ENCODE measurements around the gene APCDD1. TPM values are rescaled to one million over a fixed set of nuclear protein-coding genes. Genes with fewer than 3 reads are reported as not detected.

APCDD1 gene
- total and polyA plus RNA-seq, 2 of the 13 experiments (the other 11 are each of a cell fraction or from before 2014, with no cell fraction given): 2.1 to 8.6 TPM

DNA sequence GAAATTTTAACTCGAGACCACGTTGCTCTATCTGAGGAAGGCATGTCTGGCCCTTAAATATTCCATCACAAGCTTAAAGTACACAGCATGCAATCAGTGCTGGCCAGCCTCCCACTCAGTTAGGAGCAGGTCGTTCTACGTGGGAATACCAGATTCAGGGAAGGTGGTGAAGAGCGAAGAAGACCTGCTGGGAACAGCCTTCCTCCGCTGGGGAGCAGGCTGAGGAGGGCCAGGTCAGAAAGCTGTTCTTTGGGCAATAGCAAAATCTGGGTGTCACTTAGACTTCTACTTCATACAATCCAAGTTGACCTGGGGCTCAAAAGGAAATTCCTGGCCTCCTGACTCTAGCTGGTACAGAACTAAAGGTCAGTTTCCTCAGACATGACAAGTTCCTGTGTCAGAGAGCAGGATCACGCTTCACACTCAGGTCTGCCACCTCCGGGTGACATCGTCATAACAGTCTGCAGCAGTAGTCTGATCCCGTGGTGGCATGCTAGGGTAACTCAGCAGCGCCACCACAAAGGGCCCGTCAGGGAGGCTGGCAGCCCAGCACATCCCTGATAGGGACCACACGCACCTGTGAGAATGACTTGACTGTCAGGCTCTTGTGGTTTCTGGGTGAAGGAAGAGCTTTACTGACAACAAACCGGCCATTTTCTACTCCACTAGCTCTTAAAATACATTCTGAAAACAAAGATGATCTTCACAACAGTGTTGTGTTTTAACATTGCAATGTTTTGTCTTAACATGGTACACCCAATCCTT, 36.1 kb downstream of the APCDD1 start (continued):
- TF ChIP-seq, protein P1, sequence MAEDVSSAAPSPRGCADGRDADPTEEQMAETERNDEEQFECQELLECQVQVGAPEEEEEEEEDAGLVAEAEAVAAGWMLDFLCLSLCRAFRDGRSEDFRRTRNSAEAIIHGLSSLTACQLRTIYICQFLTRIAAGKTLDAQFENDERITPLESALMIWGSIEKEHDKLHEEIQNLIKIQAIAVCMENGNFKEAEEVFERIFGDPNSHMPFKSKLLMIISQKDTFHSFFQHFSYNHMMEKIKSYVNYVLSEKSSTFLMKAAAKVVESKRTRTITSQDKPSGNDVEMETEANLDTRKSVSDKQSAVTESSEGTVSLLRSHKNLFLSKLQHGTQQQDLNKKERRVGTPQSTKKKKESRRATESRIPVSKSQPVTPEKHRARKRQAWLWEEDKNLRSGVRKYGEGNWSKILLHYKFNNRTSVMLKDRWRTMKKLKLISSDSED (CRISPR knock-in tag; IDR thresholded peaks at IDR 0.05): no peak
- TF ChIP-seq, protein P2, sequence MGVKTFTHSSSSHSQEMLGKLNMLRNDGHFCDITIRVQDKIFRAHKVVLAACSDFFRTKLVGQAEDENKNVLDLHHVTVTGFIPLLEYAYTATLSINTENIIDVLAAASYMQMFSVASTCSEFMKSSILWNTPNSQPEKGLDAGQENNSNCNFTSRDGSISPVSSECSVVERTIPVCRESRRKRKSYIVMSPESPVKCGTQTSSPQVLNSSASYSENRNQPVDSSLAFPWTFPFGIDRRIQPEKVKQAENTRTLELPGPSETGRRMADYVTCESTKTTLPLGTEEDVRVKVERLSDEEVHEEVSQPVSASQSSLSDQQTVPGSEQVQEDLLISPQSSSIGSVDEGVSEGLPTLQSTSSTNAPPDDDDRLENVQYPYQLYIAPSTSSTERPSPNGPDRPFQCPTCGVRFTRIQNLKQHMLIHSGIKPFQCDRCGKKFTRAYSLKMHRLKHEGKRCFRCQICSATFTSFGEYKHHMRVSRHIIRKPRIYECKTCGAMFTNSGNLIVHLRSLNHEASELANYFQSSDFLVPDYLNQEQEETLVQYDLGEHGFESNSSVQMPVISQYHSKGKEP (CRISPR knock-in tag; IDR thresholded peaks at IDR 0.05): no peak
- TF ChIP-seq THYN1 (CRISPR knock-in tag; IDR thresholded peaks at IDR 0.05; ENCODE audit: borderline replicate concordance, low read depth) (no peak), HDAC2 (CRISPR knock-in tag; IDR thresholded peaks at IDR 0.05) (peak; percentile 20; the same call in 1 of the 2 replicates), TBL1XR1 (IDR thresholded peaks at IDR 0.05; ENCODE audit: borderline replicate concordance, low read length, partially characterized antibody) (no peak), RARA (CRISPR knock-in tag; IDR thresholded peaks at IDR 0.05) (no peak), ZNF563 (CRISPR knock-in tag; IDR thresholded peaks at IDR 0.05) (no peak), PTBP1 (IDR thresholded peaks at IDR 0.05; ENCODE audit: low read depth, low read length, poor library complexity, severe bottlenecking) (no peak), ZBTB7B (CRISPR knock-in tag; IDR thresholded peaks at IDR 0.05) (no peak), MBD4 (IDR thresholded peaks at IDR 0.05; ENCODE audit: borderline replicate concordance, low read length) (no peak), ESRRA (CRISPR knock-in tag; IDR thresholded peaks at IDR 0.05; ENCODE audit: low read depth) (no peak), MXI1 (IDR thresholded peaks at IDR 0.05; ENCODE audit: borderline replicate concordance, low read depth, low read length) (0 out of 3 replicates have a peak, but pooled peaks have one; percentile 25), POLR2G (IDR thresholded peaks at IDR 0.05; ENCODE audit: low read depth, low read length) (no peak), ZNF574 (CRISPR knock-in tag; IDR thresholded peaks at IDR 0.05) (no peak)
- TF ChIP-seq, protein P3, sequence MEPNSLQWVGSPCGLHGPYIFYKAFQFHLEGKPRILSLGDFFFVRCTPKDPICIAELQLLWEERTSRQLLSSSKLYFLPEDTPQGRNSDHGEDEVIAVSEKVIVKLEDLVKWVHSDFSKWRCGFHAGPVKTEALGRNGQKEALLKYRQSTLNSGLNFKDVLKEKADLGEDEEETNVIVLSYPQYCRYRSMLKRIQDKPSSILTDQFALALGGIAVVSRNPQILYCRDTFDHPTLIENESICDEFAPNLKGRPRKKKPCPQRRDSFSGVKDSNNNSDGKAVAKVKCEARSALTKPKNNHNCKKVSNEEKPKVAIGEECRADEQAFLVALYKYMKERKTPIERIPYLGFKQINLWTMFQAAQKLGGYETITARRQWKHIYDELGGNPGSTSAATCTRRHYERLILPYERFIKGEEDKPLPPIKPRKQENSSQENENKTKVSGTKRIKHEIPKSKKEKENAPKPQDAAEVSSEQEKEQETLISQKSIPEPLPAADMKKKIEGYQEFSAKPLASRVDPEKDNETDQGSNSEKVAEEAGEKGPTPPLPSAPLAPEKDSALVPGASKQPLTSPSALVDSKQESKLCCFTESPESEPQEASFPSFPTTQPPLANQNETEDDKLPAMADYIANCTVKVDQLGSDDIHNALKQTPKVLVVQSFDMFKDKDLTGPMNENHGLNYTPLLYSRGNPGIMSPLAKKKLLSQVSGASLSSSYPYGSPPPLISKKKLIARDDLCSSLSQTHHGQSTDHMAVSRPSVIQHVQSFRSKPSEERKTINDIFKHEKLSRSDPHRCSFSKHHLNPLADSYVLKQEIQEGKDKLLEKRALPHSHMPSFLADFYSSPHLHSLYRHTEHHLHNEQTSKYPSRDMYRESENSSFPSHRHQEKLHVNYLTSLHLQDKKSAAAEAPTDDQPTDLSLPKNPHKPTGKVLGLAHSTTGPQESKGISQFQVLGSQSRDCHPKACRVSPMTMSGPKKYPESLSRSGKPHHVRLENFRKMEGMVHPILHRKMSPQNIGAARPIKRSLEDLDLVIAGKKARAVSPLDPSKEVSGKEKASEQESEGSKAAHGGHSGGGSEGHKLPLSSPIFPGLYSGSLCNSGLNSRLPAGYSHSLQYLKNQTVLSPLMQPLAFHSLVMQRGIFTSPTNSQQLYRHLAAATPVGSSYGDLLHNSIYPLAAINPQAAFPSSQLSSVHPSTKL (CRISPR knock-in tag; IDR thresholded peaks at IDR 0.05): peak; percentile 64; the same call in 1 of the 2 replicates
- TF ChIP-seq, protein P4, sequence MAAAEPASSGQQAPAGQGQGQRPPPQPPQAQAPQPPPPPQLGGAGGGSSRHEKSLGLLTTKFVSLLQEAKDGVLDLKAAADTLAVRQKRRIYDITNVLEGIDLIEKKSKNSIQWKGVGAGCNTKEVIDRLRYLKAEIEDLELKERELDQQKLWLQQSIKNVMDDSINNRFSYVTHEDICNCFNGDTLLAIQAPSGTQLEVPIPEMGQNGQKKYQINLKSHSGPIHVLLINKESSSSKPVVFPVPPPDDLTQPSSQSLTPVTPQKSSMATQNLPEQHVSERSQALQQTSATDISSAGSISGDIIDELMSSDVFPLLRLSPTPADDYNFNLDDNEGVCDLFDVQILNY (CRISPR knock-in tag; conservative IDR thresholded peaks at IDR 0.05): no peak
- TF ChIP-seq, protein P5, sequence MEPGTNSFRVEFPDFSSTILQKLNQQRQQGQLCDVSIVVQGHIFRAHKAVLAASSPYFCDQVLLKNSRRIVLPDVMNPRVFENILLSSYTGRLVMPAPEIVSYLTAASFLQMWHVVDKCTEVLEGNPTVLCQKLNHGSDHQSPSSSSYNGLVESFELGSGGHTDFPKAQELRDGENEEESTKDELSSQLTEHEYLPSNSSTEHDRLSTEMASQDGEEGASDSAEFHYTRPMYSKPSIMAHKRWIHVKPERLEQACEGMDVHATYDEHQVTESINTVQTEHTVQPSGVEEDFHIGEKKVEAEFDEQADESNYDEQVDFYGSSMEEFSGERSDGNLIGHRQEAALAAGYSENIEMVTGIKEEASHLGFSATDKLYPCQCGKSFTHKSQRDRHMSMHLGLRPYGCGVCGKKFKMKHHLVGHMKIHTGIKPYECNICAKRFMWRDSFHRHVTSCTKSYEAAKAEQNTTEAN (CRISPR knock-in tag; conservative IDR thresholded peaks at IDR 0.05): no peak

Measured in HepG2 (cell line).